ENCODE results near the gene ASPSCR1. TPM values are rescaled to one million over a fixed set of nuclear protein-coding genes. Genes with fewer than 3 reads are reported as not detected.

Gene ASPSCR1
- total and polyA plus RNA-seq, 2 of the 13 experiments (the other 11 are each of a cell fraction or from before 2014, with no cell fraction given), result 274 to 314 TPM

- TF ChIP-seq ZNF44 (CRISPR knock-in tag; IDR thresholded peaks at IDR 0.05) (0 out of 2 replicates have a peak, but pooled peaks have one; percentile 36), SMARCC2 (IDR thresholded peaks at IDR 0.05) (no peak), SP140L (CRISPR knock-in tag; IDR thresholded peaks at IDR 0.05; ENCODE audit: borderline replicate concordance) (no peak), DNMT1 (CRISPR knock-in tag; IDR thresholded peaks at IDR 0.05) (no peak), TBL1XR1 (IDR thresholded peaks at IDR 0.05; ENCODE audit: borderline replicate concordance, low read length, partially characterized antibody) (no peak), ZNF256 (CRISPR knock-in tag; conservative IDR thresholded peaks at IDR 0.05) (0 out of 2 replicates have a peak, but pooled peaks have one; percentile 36), NR2C2 (CRISPR knock-in tag; IDR thresholded peaks at IDR 0.05; ENCODE audit: borderline replicate concordance) (no peak; the same call in 1 of the 2 replicates), ZNF230 (CRISPR knock-in tag; IDR thresholded peaks at IDR 0.05) (no peak; the same call in 1 of the 2 replicates), ZKSCAN1 (IDR thresholded peaks at IDR 0.05; ENCODE audit: low read length) (no peak), ZNF761 (CRISPR knock-in tag; conservative IDR thresholded peaks at IDR 0.05) (no peak), ZUFSP (CRISPR knock-in tag; IDR thresholded peaks at IDR 0.05; ENCODE audit: borderline replicate concordance) (no peak), IRX3 (CRISPR knock-in tag; IDR thresholded peaks at IDR 0.05; ENCODE audit: borderline replicate concordance, low read depth) (no peak), BRD4 (CRISPR knock-in tag; IDR thresholded peaks at IDR 0.05) (peak; percentile 93), ZMYM3 (CRISPR knock-in tag; IDR thresholded peaks at IDR 0.05) (no peak), ZKSCAN8 (CRISPR knock-in tag; IDR thresholded peaks at IDR 0.05; ENCODE audit: borderline replicate concordance) (no peak), NFE2L1 (CRISPR knock-in tag; IDR thresholded peaks at IDR 0.05; ENCODE audit: borderline replicate concordance) (peak; percentile 88; the same call in 1 of the 2 replicates), ZNF691 (CRISPR knock-in tag; IDR thresholded peaks at IDR 0.05; ENCODE audit: borderline replicate concordance, low read depth) (peak; percentile 48), ONECUT2 (CRISPR knock-in tag; IDR thresholded peaks at IDR 0.05) (no peak; the same call in 1 of the 2 replicates), ZBTB44 (CRISPR knock-in tag; IDR thresholded peaks at IDR 0.05) (no peak), ZFP90 (CRISPR knock-in tag; IDR thresholded peaks at IDR 0.05; ENCODE audit: borderline replicate concordance) (peak; percentile 95)
- TF ChIP-seq, protein P1, sequence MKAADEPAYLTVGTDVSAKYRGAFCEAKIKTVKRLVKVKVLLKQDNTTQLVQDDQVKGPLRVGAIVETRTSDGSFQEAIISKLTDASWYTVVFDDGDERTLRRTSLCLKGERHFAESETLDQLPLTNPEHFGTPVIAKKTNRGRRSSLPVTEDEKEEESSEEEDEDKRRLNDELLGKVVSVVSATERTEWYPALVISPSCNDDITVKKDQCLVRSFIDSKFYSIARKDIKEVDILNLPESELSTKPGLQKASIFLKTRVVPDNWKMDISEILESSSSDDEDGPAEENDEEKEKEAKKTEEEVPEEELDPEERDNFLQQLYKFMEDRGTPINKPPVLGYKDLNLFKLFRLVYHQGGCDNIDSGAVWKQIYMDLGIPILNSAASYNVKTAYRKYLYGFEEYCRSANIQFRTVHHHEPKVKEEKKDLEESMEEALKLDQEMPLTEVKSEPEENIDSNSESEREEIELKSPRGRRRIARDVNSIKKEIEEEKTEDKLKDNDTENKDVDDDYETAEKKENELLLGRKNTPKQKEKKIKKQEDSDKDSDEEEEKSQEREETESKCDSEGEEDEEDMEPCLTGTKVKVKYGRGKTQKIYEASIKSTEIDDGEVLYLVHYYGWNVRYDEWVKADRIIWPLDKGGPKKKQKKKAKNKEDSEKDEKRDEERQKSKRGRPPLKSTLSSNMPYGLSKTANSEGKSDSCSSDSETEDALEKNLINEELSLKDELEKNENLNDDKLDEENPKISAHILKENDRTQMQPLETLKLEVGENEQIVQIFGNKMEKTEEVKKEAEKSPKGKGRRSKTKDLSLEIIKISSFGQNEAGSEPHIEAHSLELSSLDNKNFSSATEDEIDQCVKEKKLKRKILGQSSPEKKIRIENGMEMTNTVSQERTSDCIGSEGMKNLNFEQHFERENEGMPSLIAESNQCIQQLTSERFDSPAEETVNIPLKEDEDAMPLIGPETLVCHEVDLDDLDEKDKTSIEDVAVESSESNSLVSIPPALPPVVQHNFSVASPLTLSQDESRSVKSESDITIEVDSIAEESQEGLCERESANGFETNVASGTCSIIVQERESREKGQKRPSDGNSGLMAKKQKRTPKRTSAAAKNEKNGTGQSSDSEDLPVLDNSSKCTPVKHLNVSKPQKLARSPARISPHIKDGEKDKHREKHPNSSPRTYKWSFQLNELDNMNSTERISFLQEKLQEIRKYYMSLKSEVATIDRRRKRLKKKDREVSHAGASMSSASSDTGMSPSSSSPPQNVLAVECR (CRISPR knock-in tag; IDR thresholded peaks at IDR 0.05; ENCODE audit: borderline replicate concordance), result peak; percentile 68; the same call in 1 of the 2 replicates
Measured at GRCh38 chr17:81999976-82000802, 22.8 kb downstream of the ASPSCR1 start (continued).
